ENCODE results near the gene ANO3. TPM values are rescaled to one million over a fixed set of nuclear protein-coding genes. Genes with fewer than 3 reads are reported as not detected.

Gene ANO3
- total and polyA plus RNA-seq, 2 experiments from 2014 or later: not detected

DNA sequence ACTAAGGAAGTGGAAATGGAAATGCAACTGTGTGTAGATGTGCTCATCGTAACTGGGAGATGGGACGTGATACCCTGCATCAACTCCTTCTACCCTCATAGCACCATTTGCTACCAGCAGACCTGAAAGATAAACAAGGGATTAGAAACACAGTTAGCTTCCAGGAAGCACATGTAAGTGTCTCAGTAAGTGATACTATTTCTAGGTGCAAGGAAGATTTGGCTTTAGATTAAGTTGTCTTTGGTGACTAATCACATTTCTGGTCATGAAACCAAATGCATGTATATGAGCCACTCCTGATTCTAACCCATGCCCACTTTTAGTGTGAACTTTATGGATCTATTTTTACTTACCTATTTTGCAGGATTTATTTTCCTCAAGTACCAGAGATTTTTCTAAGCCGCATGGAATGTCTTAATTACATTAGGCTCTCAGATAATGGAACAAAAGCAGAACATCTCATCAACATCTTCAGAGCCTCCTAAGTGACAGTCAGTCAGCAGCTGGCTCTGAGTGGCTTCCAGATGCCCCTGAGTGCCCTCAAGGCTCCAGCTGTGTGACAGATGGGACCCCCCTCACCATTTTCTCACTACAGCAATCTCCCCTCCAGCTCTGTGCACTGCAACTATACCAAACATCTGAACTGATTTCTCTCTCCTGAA, 368.8 kb downstream of the ANO3 start:
- TF ChIP-seq, protein P1, sequence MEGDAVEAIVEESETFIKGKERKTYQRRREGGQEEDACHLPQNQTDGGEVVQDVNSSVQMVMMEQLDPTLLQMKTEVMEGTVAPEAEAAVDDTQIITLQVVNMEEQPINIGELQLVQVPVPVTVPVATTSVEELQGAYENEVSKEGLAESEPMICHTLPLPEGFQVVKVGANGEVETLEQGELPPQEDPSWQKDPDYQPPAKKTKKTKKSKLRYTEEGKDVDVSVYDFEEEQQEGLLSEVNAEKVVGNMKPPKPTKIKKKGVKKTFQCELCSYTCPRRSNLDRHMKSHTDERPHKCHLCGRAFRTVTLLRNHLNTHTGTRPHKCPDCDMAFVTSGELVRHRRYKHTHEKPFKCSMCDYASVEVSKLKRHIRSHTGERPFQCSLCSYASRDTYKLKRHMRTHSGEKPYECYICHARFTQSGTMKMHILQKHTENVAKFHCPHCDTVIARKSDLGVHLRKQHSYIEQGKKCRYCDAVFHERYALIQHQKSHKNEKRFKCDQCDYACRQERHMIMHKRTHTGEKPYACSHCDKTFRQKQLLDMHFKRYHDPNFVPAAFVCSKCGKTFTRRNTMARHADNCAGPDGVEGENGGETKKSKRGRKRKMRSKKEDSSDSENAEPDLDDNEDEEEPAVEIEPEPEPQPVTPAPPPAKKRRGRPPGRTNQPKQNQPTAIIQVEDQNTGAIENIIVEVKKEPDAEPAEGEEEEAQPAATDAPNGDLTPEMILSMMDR (IDR thresholded peaks at IDR 0.05; ENCODE audit: low read depth, low read length): no peak
- no peak for DNase-seq (ENCODE audit: low read depth in 1 of 2, low spot score in 1 of 2)

DNA sequence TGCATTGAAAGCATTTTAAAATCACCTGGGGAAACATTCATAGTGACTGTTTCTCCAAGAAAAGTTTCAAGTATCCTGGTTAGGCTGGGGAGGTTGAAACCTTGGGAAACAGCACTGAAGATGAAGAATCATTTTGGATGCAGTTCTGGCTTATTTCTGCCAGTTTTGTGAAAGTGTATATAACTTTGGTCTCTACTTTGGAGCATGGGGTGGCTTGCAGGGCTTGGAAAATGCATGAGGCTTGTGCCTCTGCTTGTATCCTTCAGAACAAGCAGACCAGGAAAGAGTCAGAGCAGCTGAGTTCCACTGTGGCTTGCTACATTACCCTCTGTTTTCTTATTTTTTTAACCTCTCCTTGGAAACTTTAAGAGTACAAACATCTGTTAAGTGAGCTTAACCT, 370.5 kb downstream of the ANO3 start:
- TF ChIP-seq, protein P1 (IDR thresholded peaks at IDR 0.05; ENCODE audit: low read depth, low read length): no peak
- Histone ChIP-seq H3K27ac (no peak overlapping the region), H3K9me3 (ENCODE audit: low read depth) (no peaks in the 10 kb centered on the region), H3K36me3 (no peaks in the 10 kb centered on the region), H3K27me3 (no peaks in the 10 kb centered on the region), H3K4me3 (no peak overlapping the region), H3K4me1 (ENCODE audit: low read depth) (peaks cover 14% of the 10 kb centered on the region)
- DNase-seq (ENCODE audit: low read depth in 1 of 2, low spot score in 1 of 2): no peak

More for the DNA sequence above, 368.8 kb downstream of the ANO3 start:
- H3K36me3 ChIP-seq: no peaks in the 10 kb centered on the region
- H3K4me1 ChIP-seq (ENCODE audit: low read depth): peaks cover 14% of the 10 kb centered on the region
- H3K4me3 ChIP-seq: no peak overlapping the region
- no peaks in the 10 kb centered on the region for H3K9me3 ChIP-seq (ENCODE audit: low read depth)
- H3K27me3 ChIP-seq: no peaks in the 10 kb centered on the region
- H3K27ac ChIP-seq: no peak overlapping the region

DNA sequence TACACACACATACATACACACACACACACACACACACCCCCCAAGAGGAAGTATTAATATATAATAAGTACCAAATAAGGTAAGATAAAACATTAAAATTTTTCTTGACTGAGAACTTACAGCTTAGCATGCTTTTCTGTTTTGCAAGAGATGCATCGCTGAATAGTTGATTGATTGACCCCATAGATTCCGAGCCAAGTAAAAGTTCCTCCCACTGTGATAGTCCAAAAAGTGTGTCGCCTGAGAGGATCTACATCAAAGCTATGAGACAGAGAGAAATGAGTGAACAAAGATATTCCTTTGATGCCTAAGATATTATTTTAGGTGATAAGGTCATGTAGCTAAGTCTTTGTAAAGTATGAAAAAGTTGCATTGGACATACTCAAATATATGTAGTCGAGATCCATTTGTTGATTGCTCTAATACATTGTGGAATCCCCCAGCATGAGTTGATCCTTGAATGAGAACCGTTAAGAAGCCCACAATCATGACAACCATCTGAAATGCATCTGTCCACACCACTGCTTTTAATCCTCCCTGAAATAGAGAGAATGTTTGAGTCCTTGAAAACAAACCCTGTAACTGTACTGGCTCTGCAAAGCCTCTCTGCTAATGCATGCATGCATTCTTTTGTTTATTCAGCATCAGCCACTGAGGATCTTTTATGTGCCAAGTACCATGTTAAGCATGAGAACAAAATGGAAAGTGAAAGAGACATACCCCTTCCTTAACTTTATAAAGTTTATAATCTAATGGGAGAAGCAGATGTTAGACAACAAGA, 371.7 kb downstream of the ANO3 start:
- no peak overlapping the region for H3K4me3 ChIP-seq
- DNase-seq (ENCODE audit: low read depth in 1 of 2, low spot score in 1 of 2): no peak
- no peaks in the 10 kb centered on the region for H3K27me3 ChIP-seq
- H3K9me3 ChIP-seq (ENCODE audit: low read depth): no peaks in the 10 kb centered on the region
- TF ChIP-seq, protein P1 (IDR thresholded peaks at IDR 0.05; ENCODE audit: low read depth, low read length): no peak
- H3K36me3 ChIP-seq: no peaks in the 10 kb centered on the region
- H3K4me1 ChIP-seq (ENCODE audit: low read depth): peaks cover 14% of the 10 kb centered on the region
- no peak overlapping the region for H3K27ac ChIP-seq

DNA sequence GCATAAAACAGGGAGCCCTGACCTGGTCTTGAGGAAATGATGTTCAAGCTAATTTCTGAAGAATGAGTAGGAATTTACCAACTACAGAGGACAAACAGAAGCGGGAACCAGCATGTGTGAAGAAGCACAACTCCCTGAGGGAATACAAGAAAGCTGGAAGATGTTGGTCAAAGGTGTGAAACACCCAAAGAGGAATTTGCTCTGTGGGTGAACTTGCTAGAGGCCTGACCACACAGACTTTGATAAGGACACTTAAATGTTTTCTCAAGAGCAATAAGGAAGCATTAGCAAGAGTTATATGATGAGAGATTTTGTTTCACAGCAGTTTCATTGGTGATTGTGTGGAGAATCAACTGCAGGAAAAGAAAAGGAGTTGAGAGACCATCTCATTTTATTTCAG, 372.3 kb downstream of the ANO3 start:
- peak in 1 of 2 donors; percentile 10 for DNase-seq (ENCODE audit: low read depth in 1 of 2, low spot score in 1 of 2)
- Histone ChIP-seq H3K4me1 (ENCODE audit: low read depth) (peaks cover 21% of the 10 kb centered on the region), H3K4me3 (no peak overlapping the region), H3K27ac (no peak overlapping the region), H3K9me3 (ENCODE audit: low read depth) (no peaks in the 10 kb centered on the region), H3K36me3 (no peaks in the 10 kb centered on the region), H3K27me3 (no peaks in the 10 kb centered on the region)
- TF ChIP-seq, protein P1 (IDR thresholded peaks at IDR 0.05; ENCODE audit: low read depth, low read length): no peak

- Histone ChIP-seq H3K4me3 (no peak overlapping the region), H3K4me1 (ENCODE audit: low read depth) (peaks cover 17% of the 10 kb centered on the region), H3K27me3 (no peaks in the 10 kb centered on the region), H3K36me3 (no peaks in the 10 kb centered on the region), H3K9me3 (ENCODE audit: low read depth) (no peaks in the 10 kb centered on the region), H3K27ac (no peak overlapping the region)
- no peak for DNase-seq (ENCODE audit: low read depth in 1 of 2, low spot score in 1 of 2)
- TF ChIP-seq, protein P1 (IDR thresholded peaks at IDR 0.05; ENCODE audit: low read depth, low read length): no peak
Observed at GRCh38 chr11:26706181-26706580, 374.3 kb downstream of the ANO3 start.
